ENCODE measurements around the gene ARHGAP23.

DNA sequence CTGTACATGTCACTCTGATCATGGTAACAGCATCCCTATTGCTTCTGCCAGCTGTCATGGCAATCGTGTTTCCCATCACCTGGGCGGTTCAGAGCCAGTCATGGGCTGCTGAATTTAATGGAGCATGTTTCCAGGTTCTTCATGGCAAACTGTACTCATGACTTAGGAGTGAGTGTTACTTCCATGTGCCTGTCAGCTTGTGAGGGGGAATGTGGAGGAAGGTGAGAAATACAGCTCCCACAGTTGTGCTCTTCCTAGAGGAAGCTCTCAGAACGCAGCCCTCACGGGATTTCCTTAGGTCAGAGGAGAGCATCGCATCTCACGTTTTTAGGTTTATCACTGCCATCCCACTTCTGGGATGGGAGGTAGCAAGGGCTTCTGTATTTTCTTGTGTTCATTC lies 28.0 kb upstream of the ARHGAP23 start:
- TF ChIP-seq POLR2A (IDR thresholded peaks at IDR 0.05): no peak
- TF ChIP-seq, protein P1, sequence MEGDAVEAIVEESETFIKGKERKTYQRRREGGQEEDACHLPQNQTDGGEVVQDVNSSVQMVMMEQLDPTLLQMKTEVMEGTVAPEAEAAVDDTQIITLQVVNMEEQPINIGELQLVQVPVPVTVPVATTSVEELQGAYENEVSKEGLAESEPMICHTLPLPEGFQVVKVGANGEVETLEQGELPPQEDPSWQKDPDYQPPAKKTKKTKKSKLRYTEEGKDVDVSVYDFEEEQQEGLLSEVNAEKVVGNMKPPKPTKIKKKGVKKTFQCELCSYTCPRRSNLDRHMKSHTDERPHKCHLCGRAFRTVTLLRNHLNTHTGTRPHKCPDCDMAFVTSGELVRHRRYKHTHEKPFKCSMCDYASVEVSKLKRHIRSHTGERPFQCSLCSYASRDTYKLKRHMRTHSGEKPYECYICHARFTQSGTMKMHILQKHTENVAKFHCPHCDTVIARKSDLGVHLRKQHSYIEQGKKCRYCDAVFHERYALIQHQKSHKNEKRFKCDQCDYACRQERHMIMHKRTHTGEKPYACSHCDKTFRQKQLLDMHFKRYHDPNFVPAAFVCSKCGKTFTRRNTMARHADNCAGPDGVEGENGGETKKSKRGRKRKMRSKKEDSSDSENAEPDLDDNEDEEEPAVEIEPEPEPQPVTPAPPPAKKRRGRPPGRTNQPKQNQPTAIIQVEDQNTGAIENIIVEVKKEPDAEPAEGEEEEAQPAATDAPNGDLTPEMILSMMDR (IDR thresholded peaks at IDR 0.05): no peak

Measured in stomach (tissue), 4 donors.